Smooth muscle cell (in vitro differentiated cells): ENCODE results near the gene ZDHHC16. TPM values are rescaled to one million over a fixed set of nuclear protein-coding genes. Genes with fewer than 3 reads are reported as not detected.
"Not testable (repeated sequence)": the region's sequence is repeated elsewhere in the genome, so short reads cannot be mapped to it uniquely, and the experiment has no call there.

ENCODE experiments used
- DNase-seq: peaks from one replicate; lab custom pipeline; 2025; ENCODE audit not compliant: unreplicated experiment; lab: John Stamatoyannopoulos, UW
- H2AFZ ChIP-seq: fragments of 200-600 bp; sonication (generic); 2 replicates; pipeline ENCODE4 v1.6.0; 2016; ENCODE audit warnings: antibody characterized with exemption, low read depth, mild to moderate bottlenecking
- H3F3A ChIP-seq: fragments of 200-600 bp; sonication (generic); 2 replicates; pipeline ENCODE4 v1.6.0; 2017; ENCODE audit warnings: antibody characterized with exemption, low read depth
- H3K27ac ChIP-seq: fragments of 200-600 bp; sonication (generic); 2 replicates; pipeline ENCODE4 v1.5.1; 2016; ENCODE audit warnings: low read depth, mild to moderate bottlenecking
- H3K27me3 ChIP-seq: fragments of 200-600 bp; sonication (generic); 2 replicates; pipeline ENCODE4 v1.6.1; 2016; ENCODE audit warnings: low read depth, mild to moderate bottlenecking
- H3K36me3 ChIP-seq: fragments of 200-600 bp; sonication (generic); 2 replicates; pipeline ENCODE4 v1.5.1; 2016; ENCODE audit warnings: low read depth
- H3K4me1 ChIP-seq: fragments of 200-600 bp; sonication (generic); 2 replicates; pipeline ENCODE4 v1.5.1; 2016; ENCODE audit warnings: low read depth
- H3K4me2 ChIP-seq: fragments of 200-600 bp; sonication (generic); 2 replicates; pipeline ENCODE4 v1.6.0; 2016; ENCODE audit warnings: mild to moderate bottlenecking
- H3K4me3 ChIP-seq: fragments of 200-600 bp; sonication (generic); 2 replicates; pipeline ENCODE4 v1.5.1; 2016; ENCODE audit warnings: mild to moderate bottlenecking
- H3K79me2 ChIP-seq: fragments of 200-600 bp; sonication (generic); 2 replicates; pipeline ENCODE4 v1.6.0; 2016; ENCODE audit warnings: low read depth, mild to moderate bottlenecking
- H3K9ac ChIP-seq: fragments of 200-600 bp; sonication (generic); 2 replicates; pipeline ENCODE4 v1.6.0; 2016; ENCODE audit warnings: low read depth
- H3K9me3 ChIP-seq: fragments of 200-600 bp; sonication (generic); replicated peaks from 2 replicates; pipeline ENCODE4 v1.5.1; 2016; ENCODE audit warnings: low read depth
- H4K20me1 ChIP-seq: fragments of 200-600 bp; sonication (generic); 2 replicates; pipeline ENCODE4 v1.6.0; 2016; ENCODE audit warnings: low read depth
- CTCF ChIP-seq: fragments of 200-600 bp; sonication (generic); IDR thresholded peaks from 2 replicates; pipeline ENCODE4 v1.5.1; 2017; ENCODE audit warnings: borderline replicate concordance, mild to moderate bottlenecking, antibody characterized with exemption; ENCODE audit not compliant: insufficient read depth, poor library complexity, severe bottlenecking
- WGBS: methylation state at CpG from one replicate; pipeline ENCODE4 v1.1.7; 2016; ENCODE audit warnings: low lambda C conversion rate; 5-methylcytosine and 5-hydroxymethylcytosine counted together
- polyA plus RNA-seq: library from polyadenylated mRNA; unstranded; fragments of >200 nt; fragmentation: Nextera tagmentation; extraction: Ambion mirVana; gene quantifications from 2 replicates; pipeline ENCODE4 v1.2.1, GENCODE V29; 2016
- total RNA-seq: library from RNA; depleted of rRNA; stranded (reverse); fragments of >200 nt; gene quantifications from 2 replicates; pipeline ENCODE4 v1.2.3, GENCODE V29; 2014

Gene ZDHHC16
- total and polyA plus RNA-seq, 2 experiments from 2014 or later, result 50.3 to 73.3 TPM

DNA sequence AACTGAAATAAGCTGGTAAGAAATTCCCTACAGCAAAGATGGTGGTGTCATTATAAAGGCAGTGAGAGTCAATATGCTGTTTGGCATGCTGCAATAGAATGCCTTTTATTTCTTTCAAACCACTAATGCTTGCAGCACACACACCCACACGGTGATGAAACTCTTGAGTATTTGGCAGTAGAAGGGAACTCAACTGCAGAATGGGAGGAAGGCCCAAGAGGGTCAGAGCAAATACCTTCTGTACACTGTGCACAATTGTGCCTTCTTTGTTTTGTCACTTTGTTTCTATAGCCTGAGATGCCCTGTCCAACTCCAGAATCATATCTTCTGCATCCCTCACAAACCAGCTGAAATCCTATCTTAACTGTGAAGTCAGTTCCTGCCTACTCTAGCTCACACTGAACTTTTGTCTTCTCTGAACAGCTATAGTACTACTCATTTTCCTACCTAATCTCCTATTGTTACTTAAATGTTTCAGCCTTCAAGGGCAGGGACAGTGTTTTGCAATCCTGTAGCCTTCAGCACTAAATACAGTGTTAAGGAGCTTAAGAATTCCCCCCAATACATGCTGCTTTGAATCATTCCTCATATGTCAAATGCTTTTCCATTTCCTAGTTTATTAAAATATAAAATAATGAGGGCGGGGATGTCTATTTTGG lies 30.1 kb downstream of the ZDHHC16 start:
- peaks cover 32% of the 10 kb centered on the region for H3K36me3 ChIP-seq
- WGBS, result 83% methylated on average over 2 of the region's 2 CpGs
- TF ChIP-seq CTCF, result no peak

DNA sequence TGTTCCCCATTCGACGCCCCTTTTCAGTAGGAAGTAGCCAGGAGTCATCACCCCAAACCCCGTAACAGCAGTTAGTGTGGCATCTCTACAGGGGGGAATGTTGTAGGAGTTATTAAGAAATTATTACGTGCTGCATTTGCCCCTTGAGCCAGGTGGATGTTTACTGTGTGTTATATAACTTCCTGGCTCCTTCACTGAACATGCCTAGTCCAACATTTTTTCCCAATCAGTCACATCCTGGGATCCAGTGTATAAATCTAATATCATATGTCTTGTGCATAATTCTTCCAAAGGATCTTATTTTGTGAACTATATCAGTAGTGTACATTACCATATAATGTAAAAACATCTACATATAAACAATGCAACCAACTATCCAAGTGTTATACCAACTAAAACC lies 33.4 kb downstream of the ZDHHC16 start:
- H3K79me2 ChIP-seq, result peaks cover 46% of the 10 kb centered on the region
- not testable (repeated sequence) for H3K9ac ChIP-seq, H3K27ac ChIP-seq

More for the DNA sequence above, 30.1 kb downstream of the ZDHHC16 start:
- no peaks in the 10 kb centered on the region for H3K4me1 ChIP-seq
- DNase-seq, result no peak
- H4K20me1 ChIP-seq, result peaks cover 18% of the 10 kb centered on the region
- no peaks in the 10 kb centered on the region for H3K27me3 ChIP-seq
- H3K4me3 ChIP-seq, result no peak overlapping the region
- H3K27ac ChIP-seq, result peak overlapping the region; percentile 33
- no peak overlapping the region for H2AFZ ChIP-seq
- H3K9ac ChIP-seq, result no peak overlapping the region
- H3K4me2 ChIP-seq, result no peak overlapping the region
- H3F3A ChIP-seq, result peaks cover 5% of the 10 kb centered on the region
- H3K79me2 ChIP-seq, result peaks cover 17% of the 10 kb centered on the region
- no peaks in the 10 kb centered on the region for H3K9me3 ChIP-seq

DNA sequence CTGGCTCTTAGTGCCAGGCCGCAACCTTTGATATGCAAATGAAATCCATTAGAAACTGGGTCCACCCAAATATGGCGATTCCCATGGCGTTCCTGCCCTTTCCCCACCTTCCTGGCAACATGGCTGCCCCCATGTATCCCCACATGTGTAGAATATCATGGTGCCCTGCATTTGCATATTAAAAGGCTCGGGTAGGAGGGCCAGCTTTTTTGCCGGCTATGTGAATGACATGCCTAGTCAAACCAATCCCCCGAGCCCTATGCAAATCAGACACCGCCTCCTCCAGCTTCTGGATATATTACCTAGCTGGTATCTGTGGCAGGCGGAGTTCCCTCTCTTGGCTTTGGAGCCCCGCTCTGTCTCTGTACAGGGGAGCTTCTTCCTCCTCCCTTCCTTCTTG lies 34.0 kb downstream of the ZDHHC16 start:
- Histone ChIP-seq H3K4me3 (no peak overlapping the region), H3K79me2 (peaks cover 51% of the 10 kb centered on the region), H3K27ac (no peak overlapping the region), H3K9me3 (no peaks in the 10 kb centered on the region), H4K20me1 (peaks cover 56% of the 10 kb centered on the region), H3F3A (peaks cover 5% of the 10 kb centered on the region), H2AFZ (no peak overlapping the region), H3K4me2 (no peak overlapping the region), H3K4me1 (no peaks in the 10 kb centered on the region), H3K9ac (no peak overlapping the region), H3K27me3 (no peaks in the 10 kb centered on the region), H3K36me3 (peaks cover 20% of the 10 kb centered on the region)
- DNase-seq, result no peak
- no peak for TF ChIP-seq CTCF
- 82% methylated on average over 9 of the region's 9 CpGs for WGBS

More for the DNA sequence above, 33.4 kb downstream of the ZDHHC16 start:
- H3K4me2 ChIP-seq, H3F3A ChIP-seq, H3K9me3 ChIP-seq, H3K4me3 ChIP-seq, H3K4me1 ChIP-seq, H3K27me3 ChIP-seq, H2AFZ ChIP-seq, DNase-seq: not testable (repeated sequence)
- H4K20me1 ChIP-seq, result peaks cover 50% of the 10 kb centered on the region
- 98% methylated on average over 4 of the region's 4 CpGs for WGBS
- peaks cover 25% of the 10 kb centered on the region for H3K36me3 ChIP-seq

DNA sequence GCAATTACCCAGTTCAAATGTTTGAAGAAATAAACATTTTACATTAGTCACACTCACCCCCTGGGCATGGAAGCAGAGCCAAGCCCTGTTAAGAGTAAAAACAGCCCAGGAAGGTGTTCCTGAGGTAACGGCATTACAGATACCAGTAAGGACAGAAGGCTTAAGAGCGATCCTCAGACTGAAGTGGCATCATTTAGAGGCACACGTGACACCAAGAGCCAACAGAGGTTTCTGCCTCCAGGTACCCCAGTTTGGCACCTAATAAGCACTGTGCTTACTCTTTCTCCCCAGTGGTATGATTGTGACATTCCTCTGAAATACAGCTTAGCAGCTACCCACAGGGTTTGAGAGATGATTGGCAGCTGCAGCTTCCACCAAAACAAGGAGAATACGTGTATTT lies 35.1 kb downstream of the ZDHHC16 start:
- H3K27ac ChIP-seq, result peak overlapping the region; percentile 19
- no peak for DNase-seq
- WGBS, result 85% methylated on average over 4 of the region's 4 CpGs

More for the DNA sequence above, 35.1 kb downstream of the ZDHHC16 start:
- Histone ChIP-seq H3K79me2 (peaks cover 62% of the 10 kb centered on the region), H3K27me3 (no peaks in the 10 kb centered on the region), H3K4me1 (no peaks in the 10 kb centered on the region), H3K4me2 (no peak overlapping the region), H3K36me3 (peaks cover 16% of the 10 kb centered on the region), H2AFZ (no peak overlapping the region), H3K9ac (no peak overlapping the region), H3K4me3 (no peak overlapping the region), H3F3A (peaks cover 5% of the 10 kb centered on the region), H3K9me3 (no peaks in the 10 kb centered on the region), H4K20me1 (peaks cover 67% of the 10 kb centered on the region)
- no peak for TF ChIP-seq CTCF
